GM23248 (cell line): ENCODE data around the gene ASXL3.

ENCODE experiments used
- EZH2 ChIP-seq: fragments of 200-600 bp; sonication (generic); IDR thresholded peaks from 2 replicates; pipeline ENCODE4 v1.6.1; 2018; ENCODE audit warnings: antibody characterized with exemption, mild to moderate bottlenecking; ENCODE audit not compliant: insufficient read depth, poor library complexity, severe bottlenecking
- EZH2phosphoT487 ChIP-seq: fragments of 200-600 bp; sonication (generic); IDR thresholded peaks from 2 replicates; pipeline ENCODE4 v1.6.1; 2018; ENCODE audit warnings: antibody characterized with exemption, moderate library complexity, mild to moderate bottlenecking, low read depth; ENCODE audit not compliant: insufficient read depth

GRCh38 chr18:33700513-33700976, 122.5 kb downstream of the ASXL3 start:
- TF ChIP-seq EZH2 = no peak
- TF ChIP-seq EZH2phosphoT487 = no peak
